HG02678 (cell line): ENCODE data around the gene PKN2.
"Not testable (repeated sequence)": the region's sequence is repeated elsewhere in the genome, so short reads cannot be mapped to it uniquely, and the experiment has no call there.

Experiments
- ATAC-seq: cut with Tn5 transposase; IDR thresholded peaks from one replicate; pipeline ENCODE4 v1.9.1; 2021; ENCODE audit warnings: mild to moderate bottlenecking, moderate library complexity; ENCODE audit not compliant: unreplicated experiment

Gene PKN2

GRCh38 chr1:88876573-88877365, 192.7 kb downstream of the PKN2 start:
- ATAC-seq, result no peak

DNA sequence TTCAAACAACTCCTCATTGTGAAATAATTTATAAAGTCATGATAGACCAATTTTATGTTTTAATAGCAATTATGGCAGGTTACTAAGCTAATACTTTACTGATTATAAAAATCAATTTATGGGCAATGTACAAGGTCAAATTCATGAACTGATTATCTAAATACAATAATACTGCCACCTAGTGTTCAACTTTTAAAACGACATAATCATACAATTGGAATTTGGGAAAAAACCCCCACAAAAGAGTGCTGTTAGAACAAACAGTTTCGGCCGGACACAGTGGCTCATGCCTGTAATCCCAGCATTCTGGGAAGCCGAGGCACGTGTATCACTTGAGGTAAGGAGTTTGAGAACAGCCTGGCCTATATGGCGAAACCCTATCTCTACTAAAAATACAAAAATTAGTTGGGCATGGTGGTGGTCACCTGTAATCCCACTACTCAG, 193.3 kb downstream of the PKN2 start:
- no peak for ATAC-seq

- no peak for ATAC-seq
These were observed 193.8 kb downstream of the PKN2 start for GRCh38 chr1:88877911-88878310.

GRCh38 chr1:88878731-88879130, 194.7 kb downstream of the PKN2 start:
- ATAC-seq, result no peak

DNA sequence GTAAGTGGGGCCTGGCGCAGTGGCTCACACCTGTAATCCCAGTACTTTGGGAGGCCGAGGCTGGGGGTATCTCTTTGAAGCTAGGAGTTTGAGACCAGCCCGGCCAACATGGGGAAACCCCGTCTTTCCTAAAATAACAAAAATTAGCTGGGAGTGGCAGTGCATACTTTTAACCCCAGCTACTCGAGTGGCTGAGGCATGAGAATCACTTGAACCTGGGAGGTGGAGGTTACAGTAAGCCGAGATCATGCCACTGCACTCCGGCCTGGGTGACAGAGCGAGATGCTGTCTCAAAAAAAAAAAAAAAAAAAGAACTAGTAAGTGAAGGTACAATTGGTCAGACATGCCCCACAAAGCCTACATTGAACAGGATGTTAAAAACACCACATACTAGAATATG, 196.6 kb downstream of the PKN2 start:
- ATAC-seq, result not testable (repeated sequence)

GRCh38 chr1:88883156-88883555, 199.1 kb downstream of the PKN2 start:
- ATAC-seq, result no peak
